ENCODE measurements around the gene OR1M1. TPM values are rescaled to one million over a fixed set of nuclear protein-coding genes. Genes with fewer than 3 reads are reported as not detected.

The OR1M1 gene
- total and polyA plus RNA-seq, 9 of the 15 experiments (the other 6 are each of a cell fraction or from before 2014, with no cell fraction given): not detected

- DNase-seq (ENCODE audit: extremely low read depth in 1 of 4, low spot score in 3 of 4) (no peak), FAIRE-seq (no peak), ATAC-seq (no peak)
- ChIA-PET CTCF (ENCODE audit: low intra/inter-chr PET ratio) (no interaction called here), POLR2A (no interaction called here)
- H4K20me1 ChIP-seq (replicated peaks; ENCODE audit: control insufficient read depth, insufficient read depth, low read length): no peaks in the 10 kb centered on the region
- H3K36me3 ChIP-seq (ENCODE audit: control insufficient read depth, insufficient read depth, low read length): no peaks in the 10 kb centered on the region
- H3K9me3 ChIP-seq (replicated peaks; ENCODE audit: control insufficient read depth, insufficient read depth, low read depth, low read length): no peaks in the 10 kb centered on the region
- TF ChIP-seq CBX5 (IDR thresholded peaks at IDR 0.05; ENCODE audit: borderline replicate concordance, low read depth): no peak
- no peak for TF ChIP-seq DNMT1 (IDR thresholded peaks at IDR 0.05)
- TF ChIP-seq KAT2B (IDR thresholded peaks at IDR 0.05; ENCODE audit: low read depth, low read length): no peak
- TF ChIP-seq ZNF589 (CRISPR knock-in tag; IDR thresholded peaks at IDR 0.05; ENCODE audit: low read depth): no peak
- no peak for TF ChIP-seq ATF1 (CRISPR knock-in tag; IDR thresholded peaks at IDR 0.05)
- no peak for TF ChIP-seq ATF1 (tag; IDR thresholded peaks at IDR 0.05)
- no peak for TF ChIP-seq IRF2 (CRISPR knock-in tag; IDR thresholded peaks at IDR 0.05)
- no peak for TF ChIP-seq SNIP1 (IDR thresholded peaks at IDR 0.05; ENCODE audit: low read depth)
- TF ChIP-seq TAF7 (tag; IDR thresholded peaks at IDR 0.05): no peak
- H3K4me1 ChIP-seq (replicated peaks in 1 of 2; ENCODE audit: control insufficient read depth in 2 of 2, insufficient read depth in 2 of 2, low read length in 2 of 2): no peaks in the 10 kb centered on the region; a peak in 1 of 5 replicates
- H3K4me3 ChIP-seq: no peak overlapping the region
- no peaks in the 10 kb centered on the region; a peak in 2 of 5 replicates for H3K27me3 ChIP-seq (ENCODE audit: control insufficient read depth in 2 of 2, insufficient read depth in 2 of 2, low read length in 2 of 2)
- intact Hi-C loops (cut with micrococcal nuclease): no loop called here
- H3K9ac ChIP-seq (ENCODE audit: insufficient read depth in 1 of 2, low read depth in 2 of 2, low read length in 2 of 2): no peak overlapping the region
- no TSS peak for BruUV-seq (replicated peaks)
- H3K9me1 ChIP-seq (ENCODE audit: control insufficient read depth, insufficient read depth, low read length): no peaks in the 10 kb centered on the region
- no peaks in the 10 kb centered on the region for H3K79me2 ChIP-seq (ENCODE audit: control insufficient read depth, insufficient read depth, low read length)
- H3K27ac ChIP-seq (ENCODE audit: extremely low read depth, low read depth, low read length): no peak overlapping the region
- no peak overlapping the region for H2AFZ ChIP-seq (ENCODE audit: low read depth, low read length)
- in situ Hi-C loops (cut with MboI): no loop called here
- 0% methylated on average over 2 of the region's 2 CpGs for WGBS (ENCODE audit: insufficient coverage, low coverage, missing lambda C conversion rate)
- no peak overlapping the region for H3K4me2 ChIP-seq (ENCODE audit: insufficient read depth, low read length)
These were observed 23.1 kb downstream of the OR1M1 start for GRCh38 chr19:9109959-9110358.

Data from K562 (cell line).